ENCODE results near the gene TBXT.
"Not testable (repeated sequence)": the region's sequence is repeated elsewhere in the genome, so short reads cannot be mapped to it uniquely, and the experiment has no call there.

Gene TBXT

GRCh38 chr6:166123115-166123514 is 44.5 kb downstream of the TBXT start:
- not testable (repeated sequence) for H3K27ac ChIP-seq

GRCh38 chr6:166121726-166122125 is 45.9 kb downstream of the TBXT start:
- Histone ChIP-seq H3K4me3 (no peak overlapping the region), H3K27ac (no peak overlapping the region)

More at GRCh38 chr6:166123115-166123514, 44.5 kb downstream of the TBXT start:
- H3K4me3 ChIP-seq, result not testable (repeated sequence)

GRCh38 chr6:166119116-166119911 is 48.3 kb downstream of the TBXT start:
- no peak overlapping the region for H3K27ac ChIP-seq
- H3K4me3 ChIP-seq, result no peak overlapping the region

- Histone ChIP-seq H3K27ac (no peak overlapping the region), H3K4me3 (no peak overlapping the region)
Measured at GRCh38 chr6:166115609-166116008, 52.0 kb downstream of the TBXT start.

GRCh38 chr6:166112580-166112979 is 55.1 kb downstream of the TBXT start:
- no peak overlapping the region for H3K27ac ChIP-seq
- no peak overlapping the region for H3K4me3 ChIP-seq

GRCh38 chr6:166109608-166110007 is 58.0 kb downstream of the TBXT start:
- H3K4me3 ChIP-seq, result no peak overlapping the region
- no peak overlapping the region for H3K27ac ChIP-seq

Data from skin epidermis (tissue), 12 donors.